CD4-positive, alpha-beta T cell (primary cell): ENCODE results near the gene NEO1. TPM values are rescaled to one million over a fixed set of nuclear protein-coding genes. Genes with fewer than 3 reads are reported as not detected.

Experiments
- ATAC-seq: fragments of 200-7000 bp; cut with Tn5 transposase; one replicate; pipeline ENCODE4 v1.10.0; 2022; ENCODE audit warnings: mild to moderate bottlenecking; ENCODE audit not compliant: poor library complexity
- CTCF ChIA-PET: fragments of 350-600 bp; sonication (Branson Sonifier 250); formaldehyde crosslinking; loops from one replicate; lab custom pipeline; 2021; ENCODE audit warnings: antibody characterized with exemption, inconsistent platforms; lab: Charles Lee
- POLR2A ChIA-PET: fragments of 350-600 bp; sonication (Branson Sonifier 250); formaldehyde crosslinking; loops from one replicate; lab custom pipeline; 2021; ENCODE audit warnings: antibody characterized with exemption, inconsistent platforms; lab: Charles Lee
- DNase-seq, 14 experiments: peaks; one replicate each; pipeline ENCODE4 v3.0.0-alpha.2; 2013 to 2020; ENCODE audit warnings: mixed read lengths in 2 of 14
- H3K27ac ChIP-seq, 2 donors: one replicate each; pipeline versions ENCODE4 v1.5.1 to v1.7.0; 2013; ENCODE audit warnings: low read length in 2 of 2, low read depth in 1 of 2, mild to moderate bottlenecking in 1 of 2
- H3K27me3 ChIP-seq, 2 experiments: 1 replicate in 1 of 2; 2 replicates in 1 of 2; pipeline versions ENCODE4 v1.6.1 to v1.7.0; 2013; ENCODE audit warnings: low read length in 2 of 2, control low read depth in 1 of 2, mild to moderate bottlenecking in 1 of 2, moderate library complexity in 1 of 2; ENCODE audit not compliant: insufficient read depth in 2 of 2, control insufficient read depth in 1 of 2
- H3K36me3 ChIP-seq: one replicate; pipeline ENCODE4 v1.6.1; 2013; ENCODE audit warnings: low read length, control low read depth; ENCODE audit not compliant: insufficient read depth
- H3K4me1 ChIP-seq: one replicate; pipeline ENCODE4 v1.6.1; 2013; ENCODE audit warnings: low read length, control low read depth; ENCODE audit not compliant: insufficient read depth
- H3K4me3 ChIP-seq: one replicate; pipeline ENCODE4 v1.5.1; 2013; ENCODE audit warnings: mild to moderate bottlenecking, low read length, moderate library complexity
- H3K9me3 ChIP-seq, 2 experiments: 1 replicate in 1 of 2; 2 replicates in 1 of 2; pipeline versions ENCODE4 v1.6.1 to v1.7.0; 2013; ENCODE audit warnings: low read length in 2 of 2, mild to moderate bottlenecking in 2 of 2, control low read depth in 1 of 2, moderate library complexity in 1 of 2; ENCODE audit not compliant: control insufficient read depth in 1 of 2, insufficient read depth in 1 of 2
- H3K27ac Mint-ChIP-seq: one replicate; pipeline ENCODE4 v1.8.0; 2020; ENCODE audit warnings: mixed read lengths
- H3K27me3 Mint-ChIP-seq: one replicate; pipeline ENCODE4 v1.8.0; 2021; ENCODE audit warnings: mixed read lengths
- H3K36me3 Mint-ChIP-seq: one replicate; pipeline ENCODE4 v1.8.0; 2021; ENCODE audit warnings: low read depth, mixed read lengths
- H3K4me1 Mint-ChIP-seq: one replicate; pipeline ENCODE4 v1.8.0; 2021; ENCODE audit warnings: low read depth, mixed read lengths
- H3K4me3 Mint-ChIP-seq: one replicate; pipeline ENCODE4 v1.8.0; 2020; ENCODE audit warnings: mild to moderate bottlenecking, mixed read lengths
- H3K9me3 Mint-ChIP-seq: one replicate; pipeline ENCODE4 v1.8.0; 2020; ENCODE audit warnings: mixed read lengths
- CTCF ChIP-seq: fragments of 200-600 bp; IDR thresholded peaks from one replicate; pipeline ENCODE4 v1.8.0; 2022; ENCODE audit warnings: antibody characterized with exemption, mild to moderate bottlenecking
- intact Hi-C, 2 experiments: fragments of 100-400 bp; cut with DNase I in 1 of 2; cut with micrococcal nuclease in 1 of 2; formaldehyde crosslinking; loops; one replicate each; pipeline versions ENCODE4 v1.15.1 to v1.9.0; 2023 to 2025; cut with DNase I, micrococcal nuclease
- total RNA-seq, 174 experiments: library from RNA in 2 of 174; stranded (reverse) in 2 of 174; gene quantifications; one replicate each; pipeline ENCODE4 v1.2.3 and lab custom pipeline; 2021 to 2026

The NEO1 gene
- total RNA-seq, 2 experiments from 2014 or later: 6.0 to 8.0 TPM

GRCh38 chr15:73082812-73083211, 30.5 kb downstream of the NEO1 start:
- H3K4me1 ChIP-seq: no peaks in the 10 kb centered on the region
- no peak overlapping the region for H3K27ac ChIP-seq
- H3K9me3 ChIP-seq: no peaks in the 10 kb centered on the region
- CTCF ChIA-PET: interaction anchor here (1.1 to 2.7 kb wide), 2 partner anchors 13 to 361 kb away, joined by 3 to 14 read pairs; no protein-coding TSS in a partner anchor
- peaks cover 10% of the 10 kb centered on the region for H3K27me3 Mint-ChIP-seq
- no peak overlapping the region for H3K27ac Mint-ChIP-seq
- H3K4me3 ChIP-seq: no peak overlapping the region
- no peak overlapping the region for H3K4me3 Mint-ChIP-seq
- DNase-seq (no peak), ATAC-seq (no peak)
- no peaks in the 10 kb centered on the region for H3K36me3 Mint-ChIP-seq
- POLR2A ChIA-PET: interaction anchor here (1.2 kb wide), 1 partner anchor 361 kb away, joined by 3 read pairs; no protein-coding TSS in a partner anchor
- TF ChIP-seq CTCF: no peak
- H3K27me3 ChIP-seq: no peaks in the 10 kb centered on the region
- intact Hi-C loops: loop anchor here in 1 of 2 experiments (10.0 kb wide), 1 partner anchor 738 kb away; no protein-coding TSS in a partner anchor
- H3K36me3 ChIP-seq: no peaks in the 10 kb centered on the region
- peaks cover 7% of the 10 kb centered on the region for H3K4me1 Mint-ChIP-seq
- H3K9me3 Mint-ChIP-seq: no peaks in the 10 kb centered on the region

- DNase-seq (no peak), ATAC-seq (no peak)
- H3K4me1 Mint-ChIP-seq: peaks cover 7% of the 10 kb centered on the region
- Histone ChIP-seq H3K4me3 (no peak overlapping the region), H3K9me3 (no peaks in the 10 kb centered on the region), H3K27ac (no peak overlapping the region), H3K36me3 (no peaks in the 10 kb centered on the region), H3K4me1 (no peaks in the 10 kb centered on the region), H3K27me3 (no peaks in the 10 kb centered on the region)
- intact Hi-C loops: loop anchor here in 1 of 2 experiments (10.0 kb wide), 1 partner anchor 742 kb away; no protein-coding TSS in a partner anchor
- H3K36me3 Mint-ChIP-seq: no peaks in the 10 kb centered on the region
- no peak overlapping the region for H3K27ac Mint-ChIP-seq
- no peak overlapping the region for H3K4me3 Mint-ChIP-seq
- POLR2A ChIA-PET: no interaction called here
- CTCF ChIA-PET: interaction anchor here (0.6 kb wide), 1 partner anchor 151 kb away, joined by 3 read pairs; no protein-coding TSS in a partner anchor
- TF ChIP-seq CTCF: no peak
- no peaks in the 10 kb centered on the region for H3K9me3 Mint-ChIP-seq
- H3K27me3 Mint-ChIP-seq: peaks cover 20% of the 10 kb centered on the region
Observed at GRCh38 chr15:73087098-73087497, 34.8 kb downstream of the NEO1 start.

- ChIA-PET CTCF (no interaction called here), POLR2A (no interaction called here)
- ATAC-seq (no peak), DNase-seq (no peak)
- no peaks in the 10 kb centered on the region for H3K4me1 ChIP-seq
- H3K36me3 ChIP-seq: no peaks in the 10 kb centered on the region
- intact Hi-C loops: no loop called here
- TF ChIP-seq CTCF: no peak
- no peak overlapping the region for H3K27ac Mint-ChIP-seq
- no peaks in the 10 kb centered on the region for H3K27me3 ChIP-seq
- H3K4me3 Mint-ChIP-seq: no peak overlapping the region
- H3K9me3 Mint-ChIP-seq: no peaks in the 10 kb centered on the region
- H3K4me3 ChIP-seq: no peak overlapping the region
- no peak overlapping the region for H3K27ac ChIP-seq
- H3K36me3 Mint-ChIP-seq: no peaks in the 10 kb centered on the region
- no peaks in the 10 kb centered on the region for H3K4me1 Mint-ChIP-seq
- H3K9me3 ChIP-seq: no peaks in the 10 kb centered on the region
- H3K27me3 Mint-ChIP-seq: no peaks in the 10 kb centered on the region
Observed at GRCh38 chr15:73105064-73105463, 52.8 kb downstream of the NEO1 start.
